Measurements from ENCODE around the gene TARS2.

DNA sequence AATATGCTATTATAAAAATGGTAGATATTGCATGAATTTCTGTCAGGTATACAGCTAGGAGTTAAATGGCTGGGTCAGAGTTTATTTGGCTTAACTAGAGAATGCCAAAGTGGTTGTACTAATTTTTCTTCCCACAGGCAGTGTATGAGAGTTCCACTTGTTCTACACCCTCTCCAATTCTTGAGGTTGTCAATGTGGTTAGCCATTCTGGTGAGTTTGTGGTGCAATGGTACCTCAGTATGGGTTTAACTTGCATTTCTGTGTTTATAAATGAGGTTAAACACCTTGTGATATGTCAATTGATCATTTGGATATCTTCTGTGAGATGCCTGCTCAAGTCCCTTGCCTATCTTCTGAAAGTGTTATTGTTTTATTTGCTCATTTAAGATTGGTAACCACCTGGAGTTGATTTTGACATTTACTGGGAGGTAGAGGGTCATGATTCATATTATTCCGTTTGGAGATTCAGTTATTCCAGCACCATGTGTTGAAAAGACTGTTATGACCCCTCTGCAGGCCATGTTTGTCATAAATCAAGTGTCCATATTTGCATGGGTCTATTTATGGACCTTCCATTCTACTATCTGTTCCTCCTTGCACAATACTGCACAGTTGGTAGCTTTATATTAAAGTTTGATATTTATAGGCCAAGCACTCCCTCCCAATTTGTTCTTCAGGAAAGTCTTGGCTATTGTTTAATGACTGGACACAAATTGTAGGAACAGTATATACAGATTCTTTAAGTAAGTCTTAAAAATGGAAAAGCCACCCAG, 34.2 kb downstream of the TARS2 start:
- TF ChIP-seq, protein P1, sequence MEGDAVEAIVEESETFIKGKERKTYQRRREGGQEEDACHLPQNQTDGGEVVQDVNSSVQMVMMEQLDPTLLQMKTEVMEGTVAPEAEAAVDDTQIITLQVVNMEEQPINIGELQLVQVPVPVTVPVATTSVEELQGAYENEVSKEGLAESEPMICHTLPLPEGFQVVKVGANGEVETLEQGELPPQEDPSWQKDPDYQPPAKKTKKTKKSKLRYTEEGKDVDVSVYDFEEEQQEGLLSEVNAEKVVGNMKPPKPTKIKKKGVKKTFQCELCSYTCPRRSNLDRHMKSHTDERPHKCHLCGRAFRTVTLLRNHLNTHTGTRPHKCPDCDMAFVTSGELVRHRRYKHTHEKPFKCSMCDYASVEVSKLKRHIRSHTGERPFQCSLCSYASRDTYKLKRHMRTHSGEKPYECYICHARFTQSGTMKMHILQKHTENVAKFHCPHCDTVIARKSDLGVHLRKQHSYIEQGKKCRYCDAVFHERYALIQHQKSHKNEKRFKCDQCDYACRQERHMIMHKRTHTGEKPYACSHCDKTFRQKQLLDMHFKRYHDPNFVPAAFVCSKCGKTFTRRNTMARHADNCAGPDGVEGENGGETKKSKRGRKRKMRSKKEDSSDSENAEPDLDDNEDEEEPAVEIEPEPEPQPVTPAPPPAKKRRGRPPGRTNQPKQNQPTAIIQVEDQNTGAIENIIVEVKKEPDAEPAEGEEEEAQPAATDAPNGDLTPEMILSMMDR (IDR thresholded peaks at IDR 0.05): no peak
- TF ChIP-seq ZFX (IDR thresholded peaks at IDR 0.05; ENCODE audit: borderline replicate concordance): no peak

Measured in 22Rv1 (cell line).